NCI-H2081 (cell line): ENCODE measurements around the gene RNF25.

Experiments used
- DNase-seq, 2 experiments: peaks; one replicate each; lab custom pipeline; 2025; lab: John Stamatoyannopoulos, UW

RNF25 gene

GRCh38 chr2:218671654-218672566 is at the start of gene RNF25, which contains the start of gene STK36:
Gene RNF25 (minus strand): TSS chr2:218672002. CDS start chr2:218671970, 32 bp downstream.
Gene STK36 (plus strand): TSS chr2:218672086. CDS start chr2:218672830, 744 bp downstream.
- DNase-seq = peak; percentile 86 to 91

GRCh38 chr2:218721488-218721887 is 49.7 kb upstream of the RNF25 start:
- DNase-seq = no peak

- DNase-seq = no peak
Observed at GRCh38 chr2:218720048-218721041, 48.5 kb upstream of the RNF25 start.

- no peak for DNase-seq
Observed at GRCh38 chr2:218719457-218719856, 47.7 kb upstream of the RNF25 start.

- DNase-seq = no peak
Observed at GRCh38 chr2:218718058-218718457, 46.3 kb upstream of the RNF25 start.

GRCh38 chr2:218717262-218717661 is 45.5 kb upstream of the RNF25 start:
- DNase-seq = no peak

GRCh38 chr2:218716070-218716469 is 44.3 kb upstream of the RNF25 start:
- DNase-seq = no peak

- no peak for DNase-seq
Observed at GRCh38 chr2:218713922-218714321, 42.1 kb upstream of the RNF25 start.

GRCh38 chr2:218711550-218711929 is 39.7 kb upstream of the RNF25 start:
- no peak for DNase-seq

GRCh38 chr2:218710687-218711549 is 39.1 kb upstream of the RNF25 start, which contains the start of gene TTLL4:
Gene TTLL4 (plus strand): TSS chr2:218710835. CDS start chr2:218737677, 26,842 bp downstream.
- peak; percentile 94 to 96 for DNase-seq

GRCh38 chr2:218710334-218710686 is 38.5 kb upstream of the RNF25 start:
- no peak for DNase-seq

- no peak for DNase-seq
Observed at GRCh38 chr2:218709908-218710307, 38.1 kb upstream of the RNF25 start.

GRCh38 chr2:218708086-218708485 is 36.3 kb upstream of the RNF25 start:
- DNase-seq = no peak

- DNase-seq = no peak
Observed at GRCh38 chr2:218703341-218703740, 31.5 kb upstream of the RNF25 start.

GRCh38 chr2:218701806-218702205 is 30.0 kb upstream of the RNF25 start:
- DNase-seq = no peak

- DNase-seq = no peak
Observed at GRCh38 chr2:218698885-218699284, 27.1 kb upstream of the RNF25 start.

- no peak for DNase-seq
Observed at GRCh38 chr2:218694405-218695145, 22.8 kb upstream of the RNF25 start.

- DNase-seq = no peak
Observed at GRCh38 chr2:218691234-218691633, 19.4 kb upstream of the RNF25 start.

GRCh38 chr2:218687400-218688060 is 15.7 kb upstream of the RNF25 start:
- DNase-seq = peak; percentile 56 to 66

GRCh38 chr2:218680061-218680460 is 8.3 kb upstream of the RNF25 start:
- no peak for DNase-seq
